IPS DF 4.7 (cell line): Measurements from ENCODE around the gene GARIN5A.
"Not testable (repeated sequence)": the region's sequence is repeated elsewhere in the genome, so short reads cannot be mapped to it uniquely, and the experiment has no call there.

Source experiments
- DNase-seq: peaks from one replicate; pipeline ENCODE4 v3.0.0-alpha.2; 2013; ENCODE audit warnings: low spot score; ENCODE audit errors: extremely low read depth

GARIN5A gene

DNA sequence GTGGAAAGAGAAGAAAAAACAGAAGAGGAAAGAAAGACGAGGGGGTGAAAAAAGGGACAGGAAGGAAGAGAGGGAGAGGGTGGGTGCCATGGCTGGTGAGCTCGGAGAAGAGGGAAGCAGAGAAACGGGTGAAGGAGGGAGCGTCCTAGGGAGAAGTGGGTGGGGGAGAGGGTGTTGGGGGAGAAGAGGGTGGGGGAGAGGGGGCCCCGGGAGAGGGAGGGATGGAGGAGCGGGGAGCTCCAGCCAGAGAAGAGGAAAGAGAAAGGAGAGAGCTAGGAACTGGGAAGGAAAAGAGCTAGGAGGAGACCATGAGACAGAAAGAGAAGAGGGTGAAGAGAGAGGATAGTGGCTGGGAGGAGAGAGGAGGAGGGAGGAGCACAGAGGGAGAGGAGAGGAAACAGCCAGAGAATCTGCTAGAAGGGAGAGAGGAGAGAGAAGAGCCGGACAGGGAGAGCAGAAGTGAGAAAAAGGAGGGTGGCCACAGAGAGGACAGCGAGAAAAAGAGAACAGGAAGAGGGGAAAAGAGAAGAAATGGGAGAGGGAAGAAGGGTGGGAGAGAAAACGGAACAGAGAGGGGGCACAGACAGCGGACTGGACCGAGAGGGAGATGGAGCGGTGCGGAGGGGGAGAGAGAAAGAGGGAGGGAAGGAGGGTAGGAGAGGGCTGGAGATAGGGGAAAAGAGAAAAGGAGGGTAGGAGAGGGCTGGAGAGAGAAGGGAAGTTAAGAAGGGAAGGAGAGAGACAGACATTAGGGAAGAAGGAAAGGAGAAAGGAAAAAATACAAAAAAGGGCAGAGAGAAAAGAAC, 11.9 kb upstream of the GARIN5A start:
- no peak for DNase-seq

- no peak for DNase-seq
These were observed 10.3 kb upstream of the GARIN5A start for GRCh38 chr19:50486823-50487515.

- no peak for DNase-seq
These were observed 8.8 kb upstream of the GARIN5A start for GRCh38 chr19:50485284-50485955.

DNA sequence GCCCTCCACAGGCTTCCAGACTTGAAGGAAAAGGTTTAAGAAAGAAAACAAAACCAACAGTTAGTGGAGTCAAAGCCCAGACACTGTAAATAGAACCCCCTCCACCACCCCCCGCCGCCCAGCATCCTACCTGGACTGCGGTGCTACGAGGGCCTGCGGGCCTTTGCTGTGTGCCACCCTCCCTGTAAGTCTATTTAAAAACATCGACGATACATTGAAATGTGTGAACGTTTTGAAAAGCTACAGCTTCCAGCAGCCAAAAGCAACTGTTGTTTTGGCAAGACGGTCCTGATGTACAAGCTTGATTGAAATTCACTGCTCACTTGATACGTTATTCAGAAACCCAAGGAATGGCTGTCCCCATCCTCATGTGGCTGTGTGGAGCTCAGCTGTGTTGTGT, 6.3 kb upstream of the GARIN5A start:
- no peak for DNase-seq

- no peak for DNase-seq
These were observed 5.7 kb upstream of the GARIN5A start for GRCh38 chr19:50482271-50482855.

- no peak for DNase-seq
These were observed 4.9 kb upstream of the GARIN5A start for GRCh38 chr19:50481351-50482149.

GRCh38 chr19:50480281-50481111, 3.8 kb upstream of the GARIN5A start:
- no peak for DNase-seq

DNA sequence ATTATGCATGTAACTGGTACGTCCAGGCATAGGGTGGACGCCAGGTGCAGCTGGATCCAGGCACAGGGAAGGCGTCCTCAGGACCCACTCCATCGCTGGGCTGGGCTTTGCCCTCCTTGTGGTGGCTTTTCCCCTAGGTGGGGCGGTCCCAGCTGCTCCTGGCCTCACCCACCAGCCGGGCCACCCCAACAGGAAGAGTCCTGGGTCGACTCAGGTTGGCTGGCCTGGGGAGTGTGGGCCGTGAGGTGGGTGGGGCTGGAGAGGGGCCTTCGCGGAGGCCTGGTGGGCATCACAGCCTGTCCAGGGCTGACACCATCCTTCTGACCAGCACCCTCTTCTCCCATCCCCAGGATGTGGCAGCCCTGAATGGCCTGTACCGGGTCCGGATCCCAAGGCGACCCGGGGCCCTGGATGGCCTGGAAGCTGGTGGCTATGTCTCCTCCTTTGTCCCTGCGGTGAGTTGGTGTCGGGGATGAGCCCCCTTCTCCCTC, 3.2 kb upstream of the GARIN5A start:
- no peak for DNase-seq

GRCh38 chr19:50478901-50479715, 2.5 kb upstream of the GARIN5A start:
- DNase-seq = no peak

DNA sequence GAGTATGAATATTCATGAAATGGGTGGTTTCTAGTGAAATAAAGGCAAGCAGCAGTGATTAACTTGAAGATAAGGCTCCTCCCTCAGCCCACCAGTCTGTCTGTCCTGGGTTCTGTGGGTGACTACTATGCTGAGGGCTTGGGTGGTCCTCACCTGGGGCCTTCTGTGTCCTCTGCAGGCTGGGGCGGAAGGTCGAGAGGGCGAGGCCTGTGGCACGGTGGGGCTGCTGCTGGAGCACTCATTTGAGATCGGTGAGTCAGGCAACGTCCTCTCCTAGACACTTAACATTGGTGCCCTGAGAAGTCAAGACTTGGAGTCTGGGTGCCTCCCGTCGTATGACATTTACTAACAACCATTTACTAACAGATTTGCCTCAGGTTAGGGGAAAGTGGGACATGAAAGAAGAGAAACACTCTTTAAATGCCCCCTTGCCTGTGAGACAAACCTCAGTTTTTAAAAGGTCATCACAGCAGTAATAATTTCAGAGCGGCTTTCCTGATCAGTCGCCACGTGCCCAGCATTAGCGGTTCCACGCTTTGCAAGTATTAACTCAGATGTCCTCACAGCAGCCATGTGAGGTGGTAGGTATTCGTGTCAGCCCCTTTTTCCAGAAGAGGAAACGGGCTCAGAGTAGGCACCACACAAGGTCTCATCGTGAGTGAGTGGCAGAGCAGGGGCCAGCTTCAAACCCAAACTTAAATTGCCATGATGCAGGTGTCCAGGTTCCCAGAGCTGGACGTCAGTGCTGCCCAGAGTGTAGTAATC, 1.3 kb upstream of the GARIN5A start:
- no peak for DNase-seq

DNA sequence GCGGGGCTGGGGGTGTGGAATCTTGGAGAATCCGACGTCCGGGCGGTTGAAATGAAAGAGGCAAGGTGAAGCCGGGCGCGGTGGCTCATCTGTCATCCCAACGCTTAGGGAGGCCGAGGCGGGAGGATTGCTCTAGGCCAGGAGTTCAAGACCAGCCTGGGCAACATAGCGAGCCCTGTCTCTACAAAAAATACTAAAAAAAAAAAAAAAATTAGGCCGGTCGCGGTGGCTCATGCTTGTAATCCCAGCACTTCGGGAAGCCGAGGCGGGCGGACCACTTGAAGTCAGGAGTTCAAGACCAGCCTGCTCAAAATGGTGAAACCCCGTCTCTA, 225 bp upstream of the GARIN5A start:
- DNase-seq = no peak

DNA sequence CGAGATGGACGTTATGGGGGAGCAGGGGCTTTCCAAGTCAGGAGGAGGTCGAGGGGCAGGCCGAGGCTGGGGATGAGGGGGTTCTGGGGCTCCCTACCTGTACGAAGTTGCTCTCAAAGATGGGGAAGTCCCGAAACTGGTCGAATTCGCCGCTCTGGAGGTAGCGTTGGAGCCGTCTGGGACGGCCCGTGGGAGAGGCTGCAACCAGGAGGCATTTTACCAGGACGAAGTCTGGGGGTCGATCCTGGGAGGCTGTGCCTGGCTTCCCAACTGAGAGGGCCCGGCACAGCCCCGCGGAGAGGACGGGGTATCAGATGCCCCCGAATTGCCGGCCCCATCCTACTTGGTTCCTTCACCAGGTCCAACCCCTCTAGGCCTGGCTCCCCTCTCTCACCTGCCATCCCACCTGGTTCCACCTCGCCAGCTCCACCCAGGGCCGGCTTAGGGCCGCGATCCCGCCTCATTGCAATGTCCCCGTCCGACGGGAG, 868 bp downstream of the GARIN5A start:
- DNase-seq = no peak

- DNase-seq = no peak
These were observed 1.5 kb downstream of the GARIN5A start for GRCh38 chr19:50475101-50475568.

GRCh38 chr19:50473336-50473735, 3.3 kb downstream of the GARIN5A start:
- DNase-seq = not testable (repeated sequence)

DNA sequence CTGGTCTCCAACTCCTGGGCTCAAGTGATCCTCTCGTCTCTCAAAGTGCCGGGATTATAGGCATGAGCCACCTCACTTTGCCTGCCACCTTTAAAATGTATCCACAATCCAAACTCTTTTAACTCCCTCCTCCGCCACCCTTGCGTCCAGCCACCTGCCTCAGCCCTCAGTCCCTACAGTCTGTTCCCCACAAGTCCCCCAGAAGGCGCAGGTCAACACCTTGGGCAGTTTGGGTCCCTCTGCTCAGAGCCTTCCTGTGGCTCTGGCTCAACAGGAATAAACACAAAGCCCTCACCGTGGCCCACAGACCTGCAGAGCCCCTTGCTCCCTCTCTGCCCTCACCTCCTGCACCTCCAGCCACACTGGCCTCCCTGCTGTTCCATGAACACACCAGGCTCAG, 7.8 kb downstream of the GARIN5A start:
- no peak for DNase-seq

DNA sequence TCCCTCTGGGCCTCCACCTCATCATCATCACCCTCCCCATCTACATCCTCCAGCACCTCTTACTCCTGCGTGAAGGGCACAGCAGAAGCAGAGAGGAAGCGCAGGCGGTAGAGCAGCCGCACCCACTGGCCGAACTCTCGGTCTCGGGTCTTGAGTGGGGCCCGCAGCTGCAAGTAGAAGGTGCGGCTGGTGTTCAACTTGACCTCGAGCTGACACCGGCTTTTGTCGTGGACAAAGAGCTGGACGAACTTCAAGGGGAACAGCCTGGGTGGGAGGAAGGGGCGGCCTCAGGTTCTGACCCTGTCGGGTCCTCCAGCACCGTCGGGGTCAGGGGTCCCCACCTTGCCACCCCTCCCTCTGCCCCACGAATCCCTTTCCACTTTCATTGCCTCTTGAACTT, 9.1 kb downstream of the GARIN5A start:
- no peak for DNase-seq

DNA sequence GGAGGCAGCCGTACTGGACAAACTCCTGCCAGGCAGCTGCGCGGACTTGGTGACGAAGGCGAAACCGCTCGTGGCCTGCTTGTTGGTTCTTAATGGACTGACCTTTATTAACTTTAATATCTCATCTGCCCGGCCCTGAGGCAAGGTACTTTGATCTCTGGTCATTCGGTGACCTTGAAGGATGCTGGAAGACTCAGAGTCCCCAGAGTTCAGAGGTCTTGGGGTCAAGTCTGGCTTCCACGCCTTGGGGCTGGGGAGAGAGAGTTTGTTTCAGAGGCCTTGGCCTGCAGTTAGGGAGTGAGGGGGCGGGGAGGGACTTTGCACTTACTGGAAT, 10.0 kb downstream of the GARIN5A start:
- no peak for DNase-seq

GRCh38 chr19:50465986-50466705, 10.5 kb downstream of the GARIN5A start:
- DNase-seq = no peak
